ENCODE results near the gene GMFB. TPM values are rescaled to one million over a fixed set of nuclear protein-coding genes. Genes with fewer than 3 reads are reported as not detected.

GMFB gene
- total RNA-seq, 2 donors from 2014 or later: 86.2 to 96.5 TPM

- Histone ChIP-seq H3K9ac (ENCODE audit: extremely low read depth, low read length, poor library complexity, severe bottlenecking) (no peak overlapping the region), H3K36me3 (ENCODE audit: control insufficient read depth, insufficient read depth, low read length) (peaks cover 31% of the 10 kb centered on the region), H3K27me3 (ENCODE audit: control insufficient read depth, insufficient read depth, low read length, poor library complexity, severe bottlenecking) (no peaks in the 10 kb centered on the region), H3K27ac (ENCODE audit: low read depth, low read length) (no peak overlapping the region), H3K4me3 (ENCODE audit: low read length) (no peak overlapping the region), H3K9me3 (ENCODE audit: control insufficient read depth, low read length) (no peaks in the 10 kb centered on the region), H3K4me1 (ENCODE audit: control insufficient read depth, insufficient read depth, low read length) (no peaks in the 10 kb centered on the region)
- DNase-seq: no peak
- H3K4me1 Mint-ChIP-seq: peaks cover 14% of the 10 kb centered on the region
- peak overlapping the region; percentile 44 for H3K27ac Mint-ChIP-seq
- peaks cover 26% of the 10 kb centered on the region for H3K36me3 Mint-ChIP-seq (ENCODE audit: low read depth)
- no peaks in the 10 kb centered on the region for H3K27me3 Mint-ChIP-seq (ENCODE audit: insufficient read depth)
- no peak for TF ChIP-seq CTCF (conservative IDR thresholded peaks at IDR 0.05)
- H3K9me3 Mint-ChIP-seq: no peaks in the 10 kb centered on the region
- WGBS, 2 experiments (ENCODE audit: insufficient coverage in 1 of 2, insufficient read length in 1 of 2): 50 to 86% methylated on average over 1 to 2 of the region's 2 CpGs
- H3K4me3 Mint-ChIP-seq: no peak overlapping the region
These were observed 46.9 kb upstream of the GMFB start for GRCh38 chr14:54535646-54536045.

GRCh38 chr14:54535126-54535525 lies 46.3 kb upstream of the GMFB start:
- DNase-seq: no peak
- no peaks in the 10 kb centered on the region for H3K9me3 ChIP-seq (ENCODE audit: control insufficient read depth, low read length)
- Mint-ChIP-seq H3K9me3 (no peaks in the 10 kb centered on the region), H3K27ac (peak overlapping the region; percentile 44), H3K4me3 (no peak overlapping the region), H3K27me3 (ENCODE audit: insufficient read depth) (no peaks in the 10 kb centered on the region), H3K4me1 (peaks cover 14% of the 10 kb centered on the region), H3K36me3 (ENCODE audit: low read depth) (peaks cover 23% of the 10 kb centered on the region)
- no peaks in the 10 kb centered on the region for H3K27me3 ChIP-seq (ENCODE audit: control insufficient read depth, insufficient read depth, low read length, poor library complexity, severe bottlenecking)
- H3K4me1 ChIP-seq (ENCODE audit: control insufficient read depth, insufficient read depth, low read length): no peaks in the 10 kb centered on the region
- H3K9ac ChIP-seq (ENCODE audit: extremely low read depth, low read length, poor library complexity, severe bottlenecking): no peak overlapping the region
- H3K4me3 ChIP-seq (ENCODE audit: low read length): no peak overlapping the region
- WGBS, 2 experiments (ENCODE audit: insufficient coverage in 1 of 2, insufficient read length in 1 of 2): 92% methylated on average over 1 of the region's 1 CpG; no CpG with 5 or more reads in 1 of the 2 experiments
- H3K36me3 ChIP-seq (ENCODE audit: control insufficient read depth, insufficient read depth, low read length): peaks cover 27% of the 10 kb centered on the region
- TF ChIP-seq CTCF (conservative IDR thresholded peaks at IDR 0.05): no peak
- no peak overlapping the region for H3K27ac ChIP-seq (ENCODE audit: low read depth, low read length)

GRCh38 chr14:54533100-54533499 lies 44.3 kb upstream of the GMFB start:
- no peak for DNase-seq
- peak overlapping the region; percentile 84 for H3K27ac Mint-ChIP-seq

More at GRCh38 chr14:54533100-54533499, 44.3 kb upstream of the GMFB start:
- H3K27me3 Mint-ChIP-seq (ENCODE audit: insufficient read depth): no peaks in the 10 kb centered on the region
- no peaks in the 10 kb centered on the region for H3K27me3 ChIP-seq (ENCODE audit: control insufficient read depth, insufficient read depth, low read length, poor library complexity, severe bottlenecking)
- no peak overlapping the region for H3K9ac ChIP-seq (ENCODE audit: extremely low read depth, low read length, poor library complexity, severe bottlenecking)
- no peaks in the 10 kb centered on the region for H3K9me3 ChIP-seq (ENCODE audit: control insufficient read depth, low read length)
- no peak overlapping the region for H3K4me3 Mint-ChIP-seq
- H3K36me3 Mint-ChIP-seq (ENCODE audit: low read depth): peaks cover 11% of the 10 kb centered on the region
- peaks cover 30% of the 10 kb centered on the region for H3K36me3 ChIP-seq (ENCODE audit: control insufficient read depth, insufficient read depth, low read length)
- WGBS, 2 experiments (ENCODE audit: insufficient coverage in 1 of 2, insufficient read length in 1 of 2): 83% methylated on average over 1 of the region's 1 CpG; no CpG with 5 or more reads in 1 of the 2 experiments
- H3K9me3 Mint-ChIP-seq: no peaks in the 10 kb centered on the region
- TF ChIP-seq CTCF (conservative IDR thresholded peaks at IDR 0.05): no peak
- no peaks in the 10 kb centered on the region for H3K4me1 ChIP-seq (ENCODE audit: control insufficient read depth, insufficient read depth, low read length)
- peaks cover 14% of the 10 kb centered on the region for H3K4me1 Mint-ChIP-seq
- H3K4me3 ChIP-seq (ENCODE audit: low read length): no peak overlapping the region
- no peak overlapping the region for H3K27ac ChIP-seq (ENCODE audit: low read depth, low read length)

Measured in endodermal cell (in vitro differentiated cells).